GM20000 (cell line): ENCODE measurements around the gene RAB12.
"Not testable (repeated sequence)": the region's sequence is repeated elsewhere in the genome, so short reads cannot be mapped to it uniquely, and the experiment has no call there.

Experiments
- DNase-seq: peaks from one replicate; pipeline ENCODE4 v3.0.0; 2012; ENCODE audit warnings: low spot score
- TF ChIP-seq, protein P1 (sequence below): IDR thresholded peaks from 2 replicates; pipeline ENCODE4 v1.5.1; 2012; ENCODE audit warnings: mild to moderate bottlenecking, control low read depth; ENCODE audit errors: extremely low read depth, missing control alignments

RAB12 gene, protein sequence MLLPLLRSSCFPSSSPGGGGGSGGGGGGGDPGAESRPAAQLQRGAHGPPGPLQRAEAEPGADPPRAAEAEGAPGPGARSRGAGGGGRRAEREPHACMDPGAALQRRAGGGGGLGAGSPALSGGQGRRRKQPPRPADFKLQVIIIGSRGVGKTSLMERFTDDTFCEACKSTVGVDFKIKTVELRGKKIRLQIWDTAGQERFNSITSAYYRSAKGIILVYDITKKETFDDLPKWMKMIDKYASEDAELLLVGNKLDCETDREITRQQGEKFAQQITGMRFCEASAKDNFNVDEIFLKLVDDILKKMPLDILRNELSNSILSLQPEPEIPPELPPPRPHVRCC

GRCh38 chr18:8608795-8609658 is at the start of gene RAB12:
Gene RAB12 (plus strand): TSS chr18:8609437. CDS start chr18:8609440, 3 bp downstream.
- TF ChIP-seq, protein P1, sequence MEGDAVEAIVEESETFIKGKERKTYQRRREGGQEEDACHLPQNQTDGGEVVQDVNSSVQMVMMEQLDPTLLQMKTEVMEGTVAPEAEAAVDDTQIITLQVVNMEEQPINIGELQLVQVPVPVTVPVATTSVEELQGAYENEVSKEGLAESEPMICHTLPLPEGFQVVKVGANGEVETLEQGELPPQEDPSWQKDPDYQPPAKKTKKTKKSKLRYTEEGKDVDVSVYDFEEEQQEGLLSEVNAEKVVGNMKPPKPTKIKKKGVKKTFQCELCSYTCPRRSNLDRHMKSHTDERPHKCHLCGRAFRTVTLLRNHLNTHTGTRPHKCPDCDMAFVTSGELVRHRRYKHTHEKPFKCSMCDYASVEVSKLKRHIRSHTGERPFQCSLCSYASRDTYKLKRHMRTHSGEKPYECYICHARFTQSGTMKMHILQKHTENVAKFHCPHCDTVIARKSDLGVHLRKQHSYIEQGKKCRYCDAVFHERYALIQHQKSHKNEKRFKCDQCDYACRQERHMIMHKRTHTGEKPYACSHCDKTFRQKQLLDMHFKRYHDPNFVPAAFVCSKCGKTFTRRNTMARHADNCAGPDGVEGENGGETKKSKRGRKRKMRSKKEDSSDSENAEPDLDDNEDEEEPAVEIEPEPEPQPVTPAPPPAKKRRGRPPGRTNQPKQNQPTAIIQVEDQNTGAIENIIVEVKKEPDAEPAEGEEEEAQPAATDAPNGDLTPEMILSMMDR = peak; percentile 70
- peak; percentile 94 for DNase-seq

GRCh38 chr18:8559612-8560186 is 49.5 kb upstream of the RAB12 start:
- TF ChIP-seq, protein P1 = no peak
- no peak for DNase-seq

DNA sequence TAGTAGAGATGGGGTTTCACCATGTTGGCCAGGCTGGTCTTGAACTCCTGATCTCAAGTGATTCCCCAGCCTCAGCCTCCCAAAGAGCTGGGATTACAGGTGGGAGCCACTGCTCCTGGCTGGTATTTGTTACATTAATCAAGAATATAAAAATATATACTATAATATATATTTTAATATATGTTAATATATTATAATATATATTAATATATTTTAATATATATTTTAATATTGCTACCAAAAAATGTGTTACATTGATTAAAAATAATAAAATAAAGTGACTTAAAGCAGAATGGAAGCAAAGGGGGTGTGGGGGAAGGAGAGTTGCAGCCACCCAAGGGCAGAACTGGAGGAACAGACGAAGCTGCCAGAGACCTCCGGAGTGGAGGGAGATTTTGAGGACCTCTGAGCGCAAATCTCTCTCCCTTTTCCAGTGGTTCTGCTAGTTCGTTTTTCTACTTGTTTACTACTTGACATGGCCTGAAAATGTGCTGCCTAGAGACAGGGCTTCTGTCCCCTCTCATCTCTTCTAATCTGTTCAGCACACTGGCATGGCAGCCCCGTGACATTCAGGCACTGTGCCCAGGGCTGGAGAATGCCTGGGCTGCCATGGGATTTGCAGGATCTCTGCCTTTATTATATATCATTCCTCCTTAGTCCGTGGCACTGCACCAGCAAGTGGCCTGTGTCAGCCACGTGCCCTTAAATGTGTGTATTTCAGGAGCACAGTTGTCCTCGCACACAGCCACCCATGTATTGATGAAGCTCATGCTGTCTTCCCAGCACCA is 47.9 kb upstream of the RAB12 start:
- DNase-seq = no peak
- TF ChIP-seq, protein P1 = no peak

- TF ChIP-seq, protein P1 = no peak
- DNase-seq = no peak
Observed at GRCh38 chr18:8562070-8562469, 47.2 kb upstream of the RAB12 start.

GRCh38 chr18:8562919-8563318 is 46.3 kb upstream of the RAB12 start:
- DNase-seq = no peak
- TF ChIP-seq, protein P1 = no peak

- TF ChIP-seq, protein P1 = no peak
- no peak for DNase-seq
Observed at GRCh38 chr18:8571399-8571798, 37.8 kb upstream of the RAB12 start.

GRCh38 chr18:8573766-8574165 is 35.5 kb upstream of the RAB12 start:
- DNase-seq = not testable (repeated sequence)
